Endothelial cell (in vitro differentiated cells): Measurements from ENCODE around the gene GFM1. TPM values are rescaled to one million over a fixed set of nuclear protein-coding genes. Genes with fewer than 3 reads are reported as not detected.

Source experiments
- DNase-seq: peaks from one replicate; pipeline ENCODE4 v3.0.0; 2021; ENCODE audit warnings: low spot score
- H3K27ac Mint-ChIP-seq: one replicate; pipeline ENCODE4 v1.8.0; 2021; ENCODE audit warnings: mixed read lengths, inconsistent platforms; ENCODE audit not compliant: unreplicated experiment
- H3K27me3 Mint-ChIP-seq: one replicate; pipeline ENCODE4 v1.8.0; 2021; ENCODE audit warnings: mild to moderate bottlenecking, moderate library complexity, mixed read lengths, inconsistent platforms; ENCODE audit not compliant: unreplicated experiment
- H3K36me3 Mint-ChIP-seq: one replicate; pipeline ENCODE4 v1.8.0; 2021; ENCODE audit warnings: mild to moderate bottlenecking, low read depth, mixed read lengths, inconsistent platforms; ENCODE audit not compliant: unreplicated experiment
- H3K4me1 Mint-ChIP-seq: one replicate; pipeline ENCODE4 v1.8.0; 2021; ENCODE audit warnings: mild to moderate bottlenecking, mixed read lengths, inconsistent platforms; ENCODE audit not compliant: unreplicated experiment
- H3K4me3 Mint-ChIP-seq: one replicate; pipeline ENCODE4 v1.8.0; 2021; ENCODE audit warnings: mild to moderate bottlenecking, mixed read lengths, inconsistent platforms; ENCODE audit not compliant: unreplicated experiment
- H3K9me3 Mint-ChIP-seq: one replicate; pipeline ENCODE4 v1.8.0; 2021; ENCODE audit warnings: mixed read lengths, inconsistent platforms; ENCODE audit not compliant: unreplicated experiment
- total RNA-seq: library from RNA; stranded (reverse); fragmentation: NEBNext Ultra II Directional; extraction: Animal tissue kit (Norgen Biotek cat#: 25700); gene quantifications from one replicate; pipeline ENCODE4 v1.2.1, GENCODE V29; 2021; ENCODE audit not compliant: unreplicated experiment
- TF ChIP-seq, protein P1 (sequence below): fragments of 200-600 bp; sonication (generic); IDR thresholded peaks from one replicate; pipeline ENCODE4 v1.5.0; 2021; ENCODE audit warnings: antibody characterized with exemption; ENCODE audit not compliant: unreplicated experiment

Gene GFM1
- total RNA-seq, 1 donor from 2014 or later, result 71.2 TPM

DNA sequence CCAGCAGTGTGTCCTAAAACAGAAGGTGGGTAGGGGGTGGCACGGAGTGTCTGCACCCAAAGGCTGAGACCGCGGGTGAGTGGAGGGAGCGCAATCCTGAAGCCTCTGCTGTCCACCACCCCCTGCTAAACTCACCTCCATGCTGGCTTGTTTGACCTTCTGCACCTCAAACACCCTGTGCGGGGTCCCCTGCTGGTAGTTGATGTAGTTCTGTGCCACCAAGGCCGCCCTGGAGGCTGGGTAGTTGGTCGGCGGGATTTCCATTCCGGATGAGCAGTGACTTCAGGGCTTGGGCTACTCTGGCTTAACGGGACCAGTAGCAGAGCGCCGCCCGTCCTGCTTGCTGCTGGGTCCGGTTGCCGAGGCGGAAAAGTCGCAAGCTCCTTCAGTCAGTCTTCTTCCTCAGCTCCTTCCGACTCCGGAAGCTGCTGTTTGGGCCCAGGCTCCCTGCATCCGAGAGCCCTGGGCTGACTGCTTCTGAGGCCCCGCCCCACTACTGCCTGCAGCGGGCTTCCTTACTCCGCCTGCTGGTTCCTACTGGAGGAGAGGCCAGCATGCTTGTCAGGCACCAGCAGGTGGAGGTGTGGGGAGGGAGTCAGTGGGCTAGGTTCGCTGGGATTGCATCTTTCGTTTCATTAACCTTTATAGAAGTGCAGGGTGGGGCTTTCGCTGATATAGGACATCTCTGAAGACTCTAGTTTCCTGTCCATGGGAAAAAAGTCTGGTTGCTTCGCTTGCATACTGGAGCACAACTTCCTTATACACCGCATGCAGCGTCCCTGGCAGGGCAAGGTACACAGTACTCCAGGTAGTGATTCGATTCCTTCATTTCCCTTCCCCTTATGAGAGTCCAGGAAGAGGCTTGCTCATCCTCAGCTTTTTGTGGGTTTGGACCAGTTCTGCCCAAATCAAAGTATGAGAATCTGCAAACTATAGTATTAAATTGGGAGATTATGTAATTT is 28.2 kb downstream of the GFM1 start, which contains the start of gene LXN:
TSS of gene LXN (minus strand) at position 434 of the 962 bp plus-strand sequence. CDS start at position 264, 170 bp downstream.
- Mint-ChIP-seq H3K4me3 (peak within 1 kb of the TSS; percentile 92), H3K4me1 (peaks cover 19% of the 10 kb centered on the region), H3K27me3 (peaks cover 3% of the 10 kb centered on the region)

DNA sequence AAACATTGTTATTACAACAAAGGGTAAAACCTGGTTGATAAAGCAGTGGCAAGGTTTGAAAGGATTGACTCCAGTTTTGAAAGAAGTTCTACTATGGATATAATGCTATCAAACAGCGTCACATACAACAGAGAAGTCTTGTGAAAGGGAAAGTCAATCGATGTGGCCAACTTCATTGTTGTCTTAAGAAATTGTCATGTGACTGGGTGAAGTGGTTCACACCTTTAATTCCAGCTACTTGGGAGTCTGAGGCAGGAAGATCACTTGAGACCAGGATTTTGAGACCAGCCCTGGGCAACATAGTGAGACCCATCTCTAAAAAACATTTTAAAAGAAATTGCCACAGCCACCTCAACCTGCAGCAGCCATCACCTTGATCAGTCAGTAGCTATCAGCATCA is 34.4 kb downstream of the GFM1 start:
- peaks cover under 1% of the 10 kb centered on the region for H3K4me1 Mint-ChIP-seq
- peaks cover 9% of the 10 kb centered on the region for H3K36me3 Mint-ChIP-seq
- peaks cover 3% of the 10 kb centered on the region for H3K27me3 Mint-ChIP-seq
- no peak for DNase-seq
- TF ChIP-seq, protein P1, sequence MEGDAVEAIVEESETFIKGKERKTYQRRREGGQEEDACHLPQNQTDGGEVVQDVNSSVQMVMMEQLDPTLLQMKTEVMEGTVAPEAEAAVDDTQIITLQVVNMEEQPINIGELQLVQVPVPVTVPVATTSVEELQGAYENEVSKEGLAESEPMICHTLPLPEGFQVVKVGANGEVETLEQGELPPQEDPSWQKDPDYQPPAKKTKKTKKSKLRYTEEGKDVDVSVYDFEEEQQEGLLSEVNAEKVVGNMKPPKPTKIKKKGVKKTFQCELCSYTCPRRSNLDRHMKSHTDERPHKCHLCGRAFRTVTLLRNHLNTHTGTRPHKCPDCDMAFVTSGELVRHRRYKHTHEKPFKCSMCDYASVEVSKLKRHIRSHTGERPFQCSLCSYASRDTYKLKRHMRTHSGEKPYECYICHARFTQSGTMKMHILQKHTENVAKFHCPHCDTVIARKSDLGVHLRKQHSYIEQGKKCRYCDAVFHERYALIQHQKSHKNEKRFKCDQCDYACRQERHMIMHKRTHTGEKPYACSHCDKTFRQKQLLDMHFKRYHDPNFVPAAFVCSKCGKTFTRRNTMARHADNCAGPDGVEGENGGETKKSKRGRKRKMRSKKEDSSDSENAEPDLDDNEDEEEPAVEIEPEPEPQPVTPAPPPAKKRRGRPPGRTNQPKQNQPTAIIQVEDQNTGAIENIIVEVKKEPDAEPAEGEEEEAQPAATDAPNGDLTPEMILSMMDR, result no peak
- no peak overlapping the region for H3K27ac Mint-ChIP-seq
- no peaks in the 10 kb centered on the region for H3K9me3 Mint-ChIP-seq
- H3K4me3 Mint-ChIP-seq, result no peak overlapping the region

More for the DNA sequence above, 28.2 kb downstream of the GFM1 start, which contains the start of gene LXN:
- peak within 1 kb of the TSS; percentile 95 for H3K27ac Mint-ChIP-seq
- no peaks in the 10 kb centered on the region for H3K9me3 Mint-ChIP-seq
- DNase-seq, result peak; percentile 89
- TF ChIP-seq, protein P1, result peak; percentile 55
- H3K36me3 Mint-ChIP-seq, result peaks cover 16% of the 10 kb centered on the region

DNA sequence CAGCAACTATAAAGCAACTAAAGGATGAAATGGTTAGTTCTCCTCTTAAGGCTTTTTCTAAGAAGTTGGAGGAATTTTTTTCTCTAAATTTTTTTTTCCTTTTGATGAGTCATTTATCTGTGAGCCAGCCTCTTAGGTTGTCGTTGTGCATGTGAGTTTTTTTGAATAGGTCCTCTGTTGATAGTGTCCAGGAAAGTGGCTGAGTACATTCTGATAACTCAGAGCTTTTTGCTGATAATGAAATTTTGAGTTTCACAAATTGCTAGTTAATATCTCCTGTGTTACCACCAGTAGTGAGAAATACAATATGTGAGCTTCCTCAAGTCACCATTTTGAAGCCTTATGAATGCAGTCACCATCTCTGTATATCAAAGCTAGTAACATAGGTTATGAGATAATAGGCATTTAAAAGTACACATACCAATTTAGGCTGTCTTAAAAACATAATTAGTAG is 35.2 kb downstream of the GFM1 start:
- TF ChIP-seq, protein P1, result no peak
- Mint-ChIP-seq H3K4me1 (peaks cover 7% of the 10 kb centered on the region), H3K27me3 (no peaks in the 10 kb centered on the region), H3K4me3 (no peak overlapping the region), H3K27ac (no peak overlapping the region), H3K9me3 (no peaks in the 10 kb centered on the region), H3K36me3 (peaks cover 9% of the 10 kb centered on the region)
- DNase-seq, result no peak

DNA sequence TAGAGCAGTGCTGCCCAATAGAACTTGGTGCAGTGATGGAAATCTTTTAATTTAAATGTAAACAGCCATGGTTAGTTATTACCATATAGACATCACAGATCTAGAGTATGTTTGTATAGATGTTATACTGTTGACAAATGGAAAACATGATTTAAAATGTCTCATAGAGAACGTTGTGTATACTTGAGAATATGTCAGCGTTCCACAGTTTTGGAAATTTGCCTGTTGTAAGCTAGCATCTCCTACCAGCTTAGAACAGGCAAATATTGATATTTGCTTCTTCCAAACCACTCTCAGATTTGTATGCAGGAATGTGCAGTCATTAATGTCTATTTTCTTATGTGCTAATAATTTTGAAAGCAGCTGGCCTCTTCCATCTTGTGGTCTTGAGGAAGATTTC is 36.5 kb downstream of the GFM1 start:
- no peak overlapping the region for H3K4me3 Mint-ChIP-seq
- H3K9me3 Mint-ChIP-seq, result no peaks in the 10 kb centered on the region
- peaks cover 15% of the 10 kb centered on the region for H3K4me1 Mint-ChIP-seq
- no peak for DNase-seq
- TF ChIP-seq, protein P1, result no peak
- no peak overlapping the region for H3K27ac Mint-ChIP-seq
- no peaks in the 10 kb centered on the region for H3K27me3 Mint-ChIP-seq
- peaks cover 9% of the 10 kb centered on the region for H3K36me3 Mint-ChIP-seq
